ENCODE data around the gene MYO18A. TPM values are rescaled to one million over a fixed set of nuclear protein-coding genes. Genes with fewer than 3 reads are reported as not detected.
"Not testable (repeated sequence)": the region's sequence is repeated elsewhere in the genome, so short reads cannot be mapped to it uniquely, and the experiment has no call there.

The MYO18A gene
- total RNA-seq, 1 donor from 2014 or later, result 98.8 TPM

DNA sequence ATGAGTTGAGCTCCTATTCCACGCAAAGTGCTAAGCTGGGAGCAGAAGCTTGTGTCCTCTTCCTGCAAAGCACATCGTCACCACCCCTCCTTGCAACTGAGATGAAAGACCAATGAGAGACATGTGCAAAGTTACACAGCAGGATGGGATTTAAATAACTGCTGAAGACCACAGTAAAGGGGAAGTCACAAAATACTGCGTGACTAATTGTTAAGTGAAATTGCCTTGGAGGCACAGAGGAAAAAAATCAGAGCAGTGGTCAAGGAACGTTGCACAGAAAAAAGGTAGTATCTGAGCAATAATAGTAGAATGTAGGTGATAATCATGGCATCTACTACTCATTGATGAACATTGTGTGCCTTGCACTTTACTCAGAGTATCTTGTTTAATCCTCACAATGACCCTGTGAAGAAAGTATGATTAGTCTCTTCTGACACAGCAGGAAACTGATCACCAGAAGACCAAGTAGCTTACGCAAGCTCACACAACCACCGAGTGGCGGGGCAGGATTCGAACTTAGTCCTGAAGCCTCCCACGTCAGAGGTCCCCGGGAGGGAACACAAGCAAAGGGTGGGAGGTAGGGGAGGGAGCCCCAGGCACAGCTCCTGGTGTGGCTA is 15.4 kb upstream of the MYO18A start:
- intact Hi-C loops (cut with micrococcal nuclease), result no loop called here

DNA sequence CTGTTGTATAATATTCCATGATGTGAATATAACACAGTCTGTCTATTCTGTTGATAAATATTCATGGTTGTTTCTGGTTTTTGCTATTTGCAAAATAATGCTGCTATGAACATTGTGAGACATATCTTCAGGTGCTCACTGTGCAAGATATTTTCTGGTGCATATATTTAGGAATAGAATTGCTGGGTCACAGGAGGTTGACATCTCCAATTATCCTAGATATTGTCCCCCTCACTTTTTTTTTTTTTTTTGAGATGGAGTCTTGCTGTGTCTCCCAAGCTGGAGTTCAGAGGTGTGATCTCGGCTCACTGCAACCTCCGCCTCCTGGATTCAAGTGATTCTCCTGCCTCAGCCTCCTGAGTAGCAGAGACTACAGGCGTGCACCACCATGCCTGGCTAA is 14.5 kb upstream of the MYO18A start:
- intact Hi-C loops (cut with micrococcal nuclease), result no loop called here

DNA sequence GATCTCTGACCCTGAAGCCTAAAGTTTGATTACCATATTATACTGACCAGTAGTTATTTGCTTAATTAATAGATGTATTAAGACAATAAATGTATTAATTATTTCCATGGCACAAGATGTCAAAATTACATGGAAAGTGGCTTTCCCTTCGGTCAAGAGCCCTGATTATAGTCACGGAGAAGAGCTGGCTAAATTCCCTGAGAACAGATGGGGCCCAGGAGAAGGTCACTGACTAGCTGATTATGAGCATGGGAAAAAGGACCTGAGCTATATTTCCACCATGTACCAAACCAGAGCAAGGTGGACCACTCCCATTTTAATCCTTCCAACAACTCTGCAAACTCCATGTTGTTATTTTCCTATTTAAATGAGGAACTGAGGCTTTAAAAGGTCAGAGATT is 12.9 kb upstream of the MYO18A start:
- intact Hi-C loops (cut with micrococcal nuclease), result no loop called here

GRCh38 chr17:29190592-29191207 is 10.5 kb upstream of the MYO18A start:
- intact Hi-C loops (cut with micrococcal nuclease), result no loop called here

GRCh38 chr17:29190039-29190438 is 9.8 kb upstream of the MYO18A start:
- intact Hi-C loops (cut with micrococcal nuclease), result no loop called here

- intact Hi-C loops (cut with micrococcal nuclease), result no loop called here
Observed at GRCh38 chr17:29189355-29189754, 9.2 kb upstream of the MYO18A start.

DNA sequence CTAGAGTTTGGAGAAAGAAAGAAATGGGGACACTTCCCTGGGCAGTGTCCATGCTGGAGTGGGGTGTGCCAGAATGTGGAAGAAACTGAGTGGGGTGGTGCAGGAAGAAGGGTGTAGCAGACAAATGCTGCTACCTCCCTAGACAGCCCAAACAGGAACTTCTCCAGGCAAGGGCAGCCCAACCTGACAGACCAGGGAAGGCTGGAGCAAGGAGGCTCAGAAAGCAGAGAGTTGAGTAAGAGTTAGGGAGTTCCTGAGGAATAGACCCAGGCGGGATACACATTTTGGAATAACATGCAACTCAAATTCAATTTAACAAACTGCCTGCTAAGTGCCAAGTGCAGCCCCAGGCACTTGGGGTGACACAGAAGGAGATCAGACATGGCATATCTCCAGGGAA is 1.0 kb upstream of the MYO18A start:
- intact Hi-C loops (cut with micrococcal nuclease), result loop anchor here (2.0 kb wide), 1 partner anchor 64 kb away; no protein-coding TSS in a partner anchor

DNA sequence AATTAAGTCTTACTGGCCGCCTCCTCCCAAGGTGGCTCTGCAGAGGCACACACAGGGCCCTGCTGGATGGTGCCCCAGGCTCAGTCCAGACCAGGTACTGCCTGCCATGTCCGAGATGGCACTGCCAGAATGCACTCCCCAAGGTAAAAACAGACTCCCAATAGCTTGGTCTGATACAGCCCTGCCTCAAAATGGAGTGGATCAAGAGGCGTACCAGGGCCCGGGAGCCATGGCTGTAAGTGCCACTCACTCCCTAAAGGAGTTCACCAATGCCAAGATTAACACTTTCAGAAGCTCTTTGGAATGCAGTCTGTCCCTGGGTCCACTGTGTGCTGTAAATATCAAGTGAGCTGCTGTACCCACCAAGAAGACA is 576 bp upstream of the MYO18A start:
- intact Hi-C loops (cut with micrococcal nuclease), result loop anchor here (1.0 to 2.0 kb wide), 6 partner anchors 25 to 114 kb away; partner anchors contain the start of gene NUFIP2

DNA sequence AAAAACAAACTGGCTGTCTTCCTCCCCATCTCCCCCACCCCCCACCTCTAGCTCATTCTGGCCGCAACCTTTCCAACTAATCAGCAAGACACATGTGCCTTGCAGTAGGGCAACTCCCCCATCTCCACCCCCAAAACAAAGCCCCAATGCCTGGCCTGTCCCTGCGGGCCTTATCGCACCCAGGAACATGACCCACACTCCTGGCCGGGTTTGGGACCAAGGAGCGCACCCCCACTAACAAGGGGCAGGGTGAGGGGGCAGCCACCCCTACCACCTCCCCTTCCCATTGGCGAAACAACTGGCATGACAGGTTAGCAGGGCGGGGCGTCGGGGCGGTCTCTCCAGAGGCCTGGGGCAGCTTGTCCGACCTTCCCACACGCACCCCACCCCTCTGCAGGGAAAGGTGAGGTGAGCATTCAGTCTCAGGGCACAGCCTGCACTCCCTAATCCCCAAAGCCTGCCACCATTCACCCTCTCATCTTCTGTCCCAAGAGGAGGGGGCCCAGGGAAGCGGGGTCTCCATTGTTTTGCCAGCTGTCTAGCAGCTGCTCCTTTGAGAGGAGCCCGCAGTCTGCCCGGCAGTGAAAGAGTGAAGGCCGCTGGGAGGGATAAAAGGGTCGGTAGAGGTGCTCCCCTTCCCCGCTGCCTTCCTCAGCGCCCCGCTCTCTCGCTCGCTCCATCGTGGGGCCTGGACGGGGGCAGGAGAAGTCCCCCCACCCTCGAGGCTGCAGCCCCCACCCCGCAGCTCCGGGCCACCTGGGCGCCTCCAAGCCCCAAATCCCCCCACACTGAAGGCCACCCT is 765 bp downstream of the MYO18A start:
- intact Hi-C loops (cut with micrococcal nuclease), result loop anchor here (1.0 to 2.0 kb wide), 6 partner anchors 24 to 115 kb away; partner anchors contain the start of gene NUFIP2

GRCh38 chr17:29178750-29179231 is 1.4 kb downstream of the MYO18A start:
- intact Hi-C loops (cut with micrococcal nuclease), result no loop called here

- intact Hi-C loops (cut with micrococcal nuclease), result no loop called here
Observed at GRCh38 chr17:29177871-29178749, 2.1 kb downstream of the MYO18A start.

- intact Hi-C loops (cut with micrococcal nuclease), result no loop called here
Observed at GRCh38 chr17:29177541-29177870, 2.7 kb downstream of the MYO18A start.

- intact Hi-C loops (cut with micrococcal nuclease), result no loop called here
Observed at GRCh38 chr17:29176558-29177351, 3.4 kb downstream of the MYO18A start.

DNA sequence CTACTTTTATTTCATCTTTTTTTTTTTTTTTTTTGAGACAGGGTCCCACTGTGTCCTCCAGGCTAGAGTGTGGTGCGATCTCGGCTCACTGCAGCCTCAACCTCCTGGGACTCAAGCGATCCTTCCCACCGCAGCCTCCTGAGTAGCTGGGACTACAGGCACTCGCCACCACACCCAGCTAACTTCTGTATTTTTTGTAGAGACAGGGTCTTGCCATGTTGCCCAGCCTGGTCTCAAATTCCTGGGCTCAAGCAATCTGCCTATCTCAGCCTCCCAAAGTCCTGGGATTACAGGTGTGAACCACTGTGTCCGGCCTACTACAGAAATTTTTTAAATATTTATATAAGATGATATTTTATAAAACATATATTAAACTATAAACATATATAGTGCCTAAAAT is 4.8 kb downstream of the MYO18A start:
- intact Hi-C loops (cut with micrococcal nuclease), result no loop called here

- intact Hi-C loops (cut with micrococcal nuclease), result no loop called here
Observed at GRCh38 chr17:29172589-29172988, 7.6 kb downstream of the MYO18A start.

DNA sequence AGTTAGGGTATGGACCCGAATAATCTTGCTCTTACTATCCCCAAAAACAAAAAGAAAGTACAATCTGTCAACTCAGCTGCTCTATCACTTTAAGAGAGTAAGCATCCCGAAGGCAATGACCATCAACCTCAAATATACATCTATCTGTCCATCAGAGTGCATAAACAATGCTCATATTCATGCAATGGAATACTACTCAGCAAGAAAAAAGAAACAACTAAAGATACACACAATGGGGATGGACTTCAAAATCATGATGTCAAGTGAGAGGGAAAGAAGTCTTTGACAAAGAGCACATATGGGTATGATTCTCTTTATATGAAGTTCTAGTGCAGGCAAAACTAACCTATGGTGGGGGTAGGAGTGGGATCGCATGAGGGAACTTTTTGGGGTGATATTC is 9.5 kb downstream of the MYO18A start:
- intact Hi-C loops (cut with micrococcal nuclease), result no loop called here

- intact Hi-C loops (cut with micrococcal nuclease), result no loop called here
Observed at GRCh38 chr17:29169806-29170591, 10.2 kb downstream of the MYO18A start.

DNA sequence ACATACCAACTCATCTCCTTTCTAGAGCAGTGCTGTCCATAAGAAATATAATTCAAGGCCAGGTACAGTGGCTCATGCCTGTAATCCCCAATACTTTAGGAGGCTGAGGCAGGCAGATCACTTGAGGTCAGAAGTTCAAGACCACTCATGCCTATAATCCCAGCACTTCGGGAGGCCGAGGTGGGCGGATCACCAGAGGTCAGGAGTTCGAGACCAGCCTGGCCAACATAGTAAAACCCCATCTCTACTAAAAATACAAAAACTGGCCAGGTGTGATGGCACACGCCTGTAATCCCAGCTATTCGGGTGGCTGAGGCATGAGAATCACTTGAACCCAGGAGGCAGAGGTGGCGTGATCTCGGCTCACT is 11.5 kb downstream of the MYO18A start:
- intact Hi-C loops (cut with micrococcal nuclease), result not testable (repeated sequence)

DNA sequence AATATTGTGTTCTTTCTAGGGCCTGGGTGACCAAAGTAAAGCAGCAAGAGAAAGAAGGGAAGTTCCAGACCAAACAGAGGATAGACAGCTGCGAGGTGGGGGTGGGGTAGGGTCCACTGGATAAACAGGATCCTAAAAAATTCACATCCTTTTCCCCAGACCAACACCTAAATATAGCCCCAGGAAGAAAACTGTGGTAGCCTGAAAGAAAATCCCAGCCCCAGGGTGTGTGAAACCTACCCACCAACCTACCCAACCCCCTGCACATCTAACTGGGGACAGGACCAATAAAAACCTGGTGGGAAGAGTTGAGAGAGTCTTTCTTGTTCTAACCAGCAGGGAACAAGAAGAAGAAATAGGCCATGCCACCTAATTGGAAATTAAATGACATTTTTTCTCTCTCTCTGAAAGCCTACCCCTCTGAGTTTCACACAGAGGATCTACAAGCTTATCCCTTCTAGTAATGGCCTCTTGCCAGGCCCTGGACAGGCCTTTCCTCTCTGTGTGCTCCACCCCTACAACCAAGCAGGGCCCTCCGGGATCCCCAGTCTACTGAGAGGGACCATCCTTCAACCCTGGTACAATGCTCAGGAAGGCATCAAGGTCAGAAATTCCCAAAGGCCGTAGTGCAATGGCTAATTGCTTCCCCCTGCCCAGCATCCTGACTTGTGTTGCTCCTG is 12.0 kb downstream of the MYO18A start:
- intact Hi-C loops (cut with micrococcal nuclease), result no loop called here
